Ishikawa (cell line): ENCODE measurements around the gene PTCH2.

ENCODE experiments used
- CEBPB ChIP-seq: IDR thresholded peaks from 2 replicates; pipeline ENCODE4 v1.6.1; 2012
- CREB1 ChIP-seq: IDR thresholded peaks from 2 replicates; pipeline ENCODE4 v1.6.1; 2012; ENCODE audit warnings: low read depth
- EP300 ChIP-seq: IDR thresholded peaks from 2 replicates; pipeline ENCODE4 v1.6.1; 2012; ENCODE audit warnings: borderline replicate concordance
- NFIC ChIP-seq: IDR thresholded peaks from 2 replicates; pipeline ENCODE4 v1.6.1; 2012
- RAD21 ChIP-seq: IDR thresholded peaks from 2 replicates; pipeline ENCODE4 v1.6.1; 2012; ENCODE audit warnings: low read depth
- TAF1 ChIP-seq: IDR thresholded peaks from 2 replicates; pipeline ENCODE4 v1.6.1; 2012; ENCODE audit warnings: low read depth, mild to moderate bottlenecking
- TEAD4 ChIP-seq: IDR thresholded peaks from 2 replicates; pipeline ENCODE4 v1.6.1; 2012
- USF1 ChIP-seq: IDR thresholded peaks from 2 replicates; pipeline ENCODE4 v1.6.1; 2012
- YY1 ChIP-seq: IDR thresholded peaks from 2 replicates; pipeline ENCODE4 v1.6.1; 2012; ENCODE audit warnings: low read depth
- TF ChIP-seq, protein P1 (sequence below): IDR thresholded peaks from 2 replicates; pipeline ENCODE4 v1.6.1; 2012

DNA sequence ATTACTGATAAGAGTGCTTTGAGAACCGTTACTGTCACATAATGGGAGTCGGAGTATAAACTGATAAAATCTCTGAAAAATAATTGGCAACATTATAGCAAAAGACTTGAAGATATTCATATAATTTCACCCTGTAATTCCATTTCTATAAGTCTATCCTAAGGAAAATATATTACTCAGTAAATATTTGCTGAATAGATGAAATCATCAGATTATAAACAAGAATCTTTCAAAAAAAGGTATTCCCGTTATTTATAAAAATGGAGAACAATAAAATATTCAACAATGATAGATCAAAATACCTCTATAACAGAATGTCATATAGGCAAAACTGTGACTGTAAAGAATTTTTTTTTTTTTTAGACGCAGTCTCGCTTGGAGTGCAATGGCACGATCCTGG, 42.4 kb upstream of the PTCH2 start:
- TF ChIP-seq CEBPB = no peak
- TF ChIP-seq RAD21 = no peak
- no peak for TF ChIP-seq EP300
- no peak for TF ChIP-seq YY1
- TF ChIP-seq CREB1 = no peak
- TF ChIP-seq, protein P1, sequence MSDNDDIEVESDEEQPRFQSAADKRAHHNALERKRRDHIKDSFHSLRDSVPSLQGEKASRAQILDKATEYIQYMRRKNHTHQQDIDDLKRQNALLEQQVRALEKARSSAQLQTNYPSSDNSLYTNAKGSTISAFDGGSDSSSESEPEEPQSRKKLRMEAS = no peak
- TF ChIP-seq NFIC = no peak
- no peak for TF ChIP-seq TAF1
- TF ChIP-seq USF1 = no peak
- no peak for TF ChIP-seq TEAD4
